ENCODE measurements around the gene MED13L.

GRCh38 chr12:115957686-115958290, 319.7 kb downstream of the MED13L start:
- TF ChIP-seq POLR2A (IDR thresholded peaks at IDR 0.05): no peak
- TF ChIP-seq, protein P1, sequence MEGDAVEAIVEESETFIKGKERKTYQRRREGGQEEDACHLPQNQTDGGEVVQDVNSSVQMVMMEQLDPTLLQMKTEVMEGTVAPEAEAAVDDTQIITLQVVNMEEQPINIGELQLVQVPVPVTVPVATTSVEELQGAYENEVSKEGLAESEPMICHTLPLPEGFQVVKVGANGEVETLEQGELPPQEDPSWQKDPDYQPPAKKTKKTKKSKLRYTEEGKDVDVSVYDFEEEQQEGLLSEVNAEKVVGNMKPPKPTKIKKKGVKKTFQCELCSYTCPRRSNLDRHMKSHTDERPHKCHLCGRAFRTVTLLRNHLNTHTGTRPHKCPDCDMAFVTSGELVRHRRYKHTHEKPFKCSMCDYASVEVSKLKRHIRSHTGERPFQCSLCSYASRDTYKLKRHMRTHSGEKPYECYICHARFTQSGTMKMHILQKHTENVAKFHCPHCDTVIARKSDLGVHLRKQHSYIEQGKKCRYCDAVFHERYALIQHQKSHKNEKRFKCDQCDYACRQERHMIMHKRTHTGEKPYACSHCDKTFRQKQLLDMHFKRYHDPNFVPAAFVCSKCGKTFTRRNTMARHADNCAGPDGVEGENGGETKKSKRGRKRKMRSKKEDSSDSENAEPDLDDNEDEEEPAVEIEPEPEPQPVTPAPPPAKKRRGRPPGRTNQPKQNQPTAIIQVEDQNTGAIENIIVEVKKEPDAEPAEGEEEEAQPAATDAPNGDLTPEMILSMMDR (IDR thresholded peaks at IDR 0.05): no peak

All from testis (tissue), 2 donors.